Endodermal cell (in vitro differentiated cells): ENCODE measurements around the gene ACOT7. TPM values are rescaled to one million over a fixed set of nuclear protein-coding genes. Genes with fewer than 3 reads are reported as not detected.

Experiments
- DNase-seq: peaks from one replicate; pipeline ENCODE4 v3.0.0-alpha.2; 2017
- H3K27ac ChIP-seq: 2 replicates; pipeline ENCODE4 v1.5.1; 2013; ENCODE audit warnings: mild to moderate bottlenecking, low read depth, low read length, moderate library complexity
- H3K27me3 ChIP-seq: 2 replicates; pipeline ENCODE4 v1.6.1; 2013; ENCODE audit warnings: mild to moderate bottlenecking, low read length, moderate library complexity; ENCODE audit not compliant: insufficient read depth, control insufficient read depth, poor library complexity, severe bottlenecking
- H3K36me3 ChIP-seq: 2 replicates; pipeline ENCODE4 v1.7.0; 2013; ENCODE audit warnings: mild to moderate bottlenecking, low read length, moderate library complexity; ENCODE audit not compliant: control insufficient read depth, insufficient read depth
- H3K4me1 ChIP-seq: one replicate; pipeline ENCODE4 v1.7.0; 2013; ENCODE audit warnings: low read length; ENCODE audit not compliant: control insufficient read depth, insufficient read depth
- H3K4me3 ChIP-seq: 2 replicates; pipeline ENCODE4 v1.5.1; 2013; ENCODE audit warnings: mild to moderate bottlenecking, low read length, moderate library complexity
- H3K9ac ChIP-seq: 2 replicates; pipeline ENCODE4 v1.6.1; 2013; ENCODE audit warnings: mild to moderate bottlenecking, low read length, moderate library complexity; ENCODE audit not compliant: poor library complexity, severe bottlenecking; ENCODE audit errors: extremely low read depth
- H3K9me3 ChIP-seq: 2 replicates; pipeline ENCODE4 v1.6.1; 2013; ENCODE audit warnings: mild to moderate bottlenecking, low read length, moderate library complexity; ENCODE audit not compliant: control insufficient read depth
- H3K27ac Mint-ChIP-seq: 2 replicates; pipeline ENCODE4 v1.8.0; 2020; ENCODE audit warnings: mixed read lengths
- H3K27me3 Mint-ChIP-seq: 2 replicates; pipeline ENCODE4 v1.8.0; 2021; ENCODE audit warnings: mild to moderate bottlenecking, mixed read lengths; ENCODE audit not compliant: insufficient read depth
- H3K36me3 Mint-ChIP-seq: 2 replicates; pipeline ENCODE4 v1.8.0; 2020; ENCODE audit warnings: low read depth, mixed read lengths
- H3K4me1 Mint-ChIP-seq: 2 replicates; pipeline ENCODE4 v1.8.0; 2020; ENCODE audit warnings: mixed read lengths
- H3K4me3 Mint-ChIP-seq: 2 replicates; pipeline ENCODE4 v1.8.0; 2020; ENCODE audit warnings: mild to moderate bottlenecking, moderate library complexity, mixed read lengths
- H3K9me3 Mint-ChIP-seq: 2 replicates; pipeline ENCODE4 v1.8.0; 2020; ENCODE audit warnings: mild to moderate bottlenecking, mixed read lengths
- WGBS, 2 experiments: methylation state at CpG; one replicate each; pipeline versions ENCODE4 v1.1.5 to v1.1.7; 2013; ENCODE audit warnings: missing lambda C conversion rate in 2 of 2, mixed read lengths in 1 of 2; ENCODE audit not compliant: insufficient coverage in 1 of 2, insufficient read length in 1 of 2; 5-methylcytosine and 5-hydroxymethylcytosine counted together
- total RNA-seq, 2 donors: library from RNA; stranded (reverse); fragmentation: NEBNext Ultra II Directional in 1 of 2; extraction: Animal tissue kit (Norgen Biotek cat#: 25700) in 1 of 2; gene quantifications; 2 replicates in 1 of 2; 3 replicates in 1 of 2; pipeline ENCODE4 v1.2.1, GENCODE V29; 2021
- TF ChIP-seq, protein P1 (sequence below): fragments of 200-600 bp; sonication (generic); conservative IDR thresholded peaks from 2 replicates; pipeline ENCODE4 v1.5.0; 2021; ENCODE audit warnings: antibody characterized with exemption, mild to moderate bottlenecking

Gene ACOT7
- total RNA-seq, 2 donors from 2014 or later, result 51.3 to 70.7 TPM

DNA sequence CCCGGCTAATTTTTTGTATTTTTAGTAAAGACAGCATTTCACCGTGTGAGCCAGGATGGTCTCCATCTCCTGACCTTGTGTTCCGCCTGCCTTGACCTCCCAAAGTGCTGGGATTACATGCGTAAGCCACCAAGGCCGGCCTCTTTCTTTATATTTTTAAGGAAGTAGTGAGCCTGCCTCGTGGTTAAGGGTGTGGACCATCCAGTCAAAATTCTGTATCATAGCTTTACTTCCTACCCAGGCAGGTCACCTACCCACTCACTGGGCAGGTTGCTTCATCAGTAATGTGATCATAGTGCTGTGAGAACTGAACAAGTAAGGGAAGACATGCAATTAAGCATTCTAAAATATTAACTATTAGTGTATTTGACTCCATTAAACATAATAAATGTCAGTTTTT lies 8.1 kb upstream of the ACOT7 start:
- Mint-ChIP-seq H3K27ac (no peak overlapping the region), H3K36me3 (no peaks in the 10 kb centered on the region), H3K4me3 (no peak overlapping the region), H3K4me1 (no peaks in the 10 kb centered on the region), H3K27me3 (peaks cover 43% of the 10 kb centered on the region), H3K9me3 (no peaks in the 10 kb centered on the region)
- no peak overlapping the region for H3K27ac ChIP-seq
- 81 to 91% methylated on average over 6 of the region's 6 CpGs for WGBS, 2 experiments
- no peak overlapping the region for H3K9ac ChIP-seq
- TF ChIP-seq, protein P1, sequence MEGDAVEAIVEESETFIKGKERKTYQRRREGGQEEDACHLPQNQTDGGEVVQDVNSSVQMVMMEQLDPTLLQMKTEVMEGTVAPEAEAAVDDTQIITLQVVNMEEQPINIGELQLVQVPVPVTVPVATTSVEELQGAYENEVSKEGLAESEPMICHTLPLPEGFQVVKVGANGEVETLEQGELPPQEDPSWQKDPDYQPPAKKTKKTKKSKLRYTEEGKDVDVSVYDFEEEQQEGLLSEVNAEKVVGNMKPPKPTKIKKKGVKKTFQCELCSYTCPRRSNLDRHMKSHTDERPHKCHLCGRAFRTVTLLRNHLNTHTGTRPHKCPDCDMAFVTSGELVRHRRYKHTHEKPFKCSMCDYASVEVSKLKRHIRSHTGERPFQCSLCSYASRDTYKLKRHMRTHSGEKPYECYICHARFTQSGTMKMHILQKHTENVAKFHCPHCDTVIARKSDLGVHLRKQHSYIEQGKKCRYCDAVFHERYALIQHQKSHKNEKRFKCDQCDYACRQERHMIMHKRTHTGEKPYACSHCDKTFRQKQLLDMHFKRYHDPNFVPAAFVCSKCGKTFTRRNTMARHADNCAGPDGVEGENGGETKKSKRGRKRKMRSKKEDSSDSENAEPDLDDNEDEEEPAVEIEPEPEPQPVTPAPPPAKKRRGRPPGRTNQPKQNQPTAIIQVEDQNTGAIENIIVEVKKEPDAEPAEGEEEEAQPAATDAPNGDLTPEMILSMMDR, result no peak
- peaks cover 9% of the 10 kb centered on the region for H3K27me3 ChIP-seq
- no peaks in the 10 kb centered on the region for H3K36me3 ChIP-seq
- H3K4me3 ChIP-seq, result no peak overlapping the region
- H3K4me1 ChIP-seq, result no peaks in the 10 kb centered on the region
- H3K9me3 ChIP-seq, result no peaks in the 10 kb centered on the region
- no peak for DNase-seq

DNA sequence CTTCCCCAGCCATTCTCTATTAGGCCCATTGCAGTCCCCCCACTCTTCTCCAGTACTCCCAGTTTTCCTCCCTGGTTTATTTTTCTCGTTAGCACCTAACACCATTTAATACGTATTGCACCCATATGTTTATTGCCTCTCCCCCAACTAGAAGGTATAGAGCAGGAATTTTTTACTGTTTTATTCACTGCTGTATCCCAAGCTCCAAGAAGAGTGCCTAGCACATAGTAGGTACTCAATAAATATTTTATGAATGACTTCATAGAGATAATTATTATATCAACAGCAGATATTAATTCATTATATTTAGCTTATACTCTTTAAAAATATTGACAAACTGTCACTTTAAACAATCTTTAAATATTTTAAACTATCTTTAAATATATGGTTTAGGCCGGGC lies 5.7 kb upstream of the ACOT7 start:
- Mint-ChIP-seq H3K4me3 (no peak overlapping the region), H3K9me3 (no peaks in the 10 kb centered on the region), H3K36me3 (no peaks in the 10 kb centered on the region), H3K27ac (no peak overlapping the region), H3K4me1 (peaks cover under 1% of the 10 kb centered on the region), H3K27me3 (peaks cover 38% of the 10 kb centered on the region)
- Histone ChIP-seq H3K4me3 (no peak overlapping the region), H3K9me3 (no peaks in the 10 kb centered on the region), H3K36me3 (no peaks in the 10 kb centered on the region), H3K4me1 (no peaks in the 10 kb centered on the region), H3K27ac (no peak overlapping the region), H3K9ac (no peak overlapping the region), H3K27me3 (no peaks in the 10 kb centered on the region)
- TF ChIP-seq, protein P1, result no peak
- WGBS, 2 experiments, result 82 to 100% methylated on average over 1 to 3 of the region's 3 CpGs
- no peak for DNase-seq

DNA sequence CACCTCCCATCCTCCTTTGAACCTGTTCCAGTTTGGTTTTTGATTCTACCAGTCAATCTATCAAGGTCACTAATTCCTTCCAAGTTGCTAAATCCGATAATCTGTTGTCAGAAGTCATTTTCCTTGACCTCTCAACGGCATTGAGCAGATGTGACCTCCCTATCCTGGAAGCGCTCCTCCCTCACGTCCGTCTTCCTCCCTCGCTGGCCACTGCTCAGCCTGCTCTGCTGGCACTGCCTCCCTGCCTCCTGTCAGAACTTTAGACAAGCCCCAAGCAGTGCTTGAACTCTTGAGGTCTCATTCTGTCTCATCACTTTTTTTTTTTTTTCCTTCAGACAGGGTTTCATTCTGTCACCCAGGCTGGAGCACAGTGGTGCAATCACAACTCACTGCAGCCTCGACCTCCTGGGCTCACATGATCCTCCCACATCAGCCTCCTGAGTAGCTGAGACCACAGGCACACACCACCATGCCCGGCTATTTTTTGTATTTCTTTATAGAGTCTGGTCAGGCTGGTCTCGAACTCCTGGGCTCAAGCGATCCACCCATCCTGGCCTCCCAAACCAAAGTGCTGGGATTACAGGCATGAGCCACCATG lies 4.4 kb upstream of the ACOT7 start:
- WGBS, 2 experiments, result 83 to 89% methylated on average over 8 to 10 of the region's 10 CpGs
- Mint-ChIP-seq H3K27ac (no peak overlapping the region), H3K27me3 (peaks cover 31% of the 10 kb centered on the region), H3K4me3 (no peak overlapping the region), H3K36me3 (no peaks in the 10 kb centered on the region), H3K9me3 (peaks cover 2% of the 10 kb centered on the region), H3K4me1 (peaks cover 5% of the 10 kb centered on the region)
- H3K4me1 ChIP-seq, result no peaks in the 10 kb centered on the region
- H3K4me3 ChIP-seq, result no peak overlapping the region
- H3K9me3 ChIP-seq, result no peaks in the 10 kb centered on the region
- H3K27ac ChIP-seq, result no peak overlapping the region
- H3K27me3 ChIP-seq, result no peaks in the 10 kb centered on the region
- no peak for DNase-seq
- TF ChIP-seq, protein P1, result no peak
- H3K36me3 ChIP-seq, result no peaks in the 10 kb centered on the region
- no peak overlapping the region for H3K9ac ChIP-seq
